ENCODE results near the gene SMAD4.

DNA sequence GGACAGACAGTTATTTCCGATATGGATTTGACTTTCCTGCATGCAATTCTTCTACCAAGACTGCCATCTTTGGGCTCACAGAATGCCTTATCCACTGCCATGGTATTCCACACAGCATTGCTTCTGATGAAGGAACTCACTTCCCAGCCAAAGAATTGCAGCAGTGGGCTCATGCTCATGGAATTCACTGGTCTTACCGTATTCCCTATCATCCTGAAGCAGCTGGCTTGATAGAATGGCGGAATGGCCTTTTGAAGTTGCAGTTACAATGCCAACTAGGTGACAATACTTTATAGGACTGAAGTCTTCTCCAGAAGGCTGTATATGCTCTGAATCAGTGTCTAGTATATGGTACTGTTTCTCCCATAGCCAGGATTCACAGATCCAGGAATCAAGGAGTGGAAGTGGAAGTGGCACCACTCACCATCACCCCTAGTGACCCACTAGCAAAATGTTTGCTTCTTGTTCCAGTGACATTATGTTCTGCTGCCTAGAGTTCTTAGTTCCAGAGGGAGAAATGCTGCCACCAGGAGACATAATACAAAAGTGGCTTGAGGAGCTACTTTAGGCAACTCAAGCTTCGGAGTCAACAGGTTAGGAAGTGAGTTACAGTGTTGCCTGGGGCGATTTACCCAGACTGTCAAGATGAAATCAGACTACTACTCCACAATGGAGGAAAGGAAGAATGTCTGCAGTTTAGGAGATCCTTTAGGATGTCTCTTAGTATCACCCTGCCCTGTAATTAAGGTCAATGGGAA lies 23.8 kb upstream of the SMAD4 start:
- TF ChIP-seq ZNF274 (IDR thresholded peaks at IDR 0.05; ENCODE audit: low read depth, low read length) (no peak), YY1 (IDR thresholded peaks at IDR 0.05; ENCODE audit: insufficient read depth, insufficient read length) (no peak), SUZ12 (IDR thresholded peaks at IDR 0.05; ENCODE audit: extremely low read depth, insufficient read depth, insufficient read length) (no peak)
